Testis (tissue), 5 donors: Measurements from ENCODE around the gene TTC27. TPM values are rescaled to one million over a fixed set of nuclear protein-coding genes. Genes with fewer than 3 reads are reported as not detected.

Source experiments
- DNase-seq: peaks from one replicate; pipeline ENCODE4 v3.0.0-alpha.2; 2019
- H3K27ac ChIP-seq, 2 donors: fragments of 200-600 bp; sonication (generic); one replicate each; pipeline ENCODE4 v1.5.1; 2019
- H3K27me3 ChIP-seq: fragments of 200-600 bp; sonication (generic); one replicate; pipeline ENCODE4 v1.5.1; 2019
- H3K36me3 ChIP-seq: fragments of 200-600 bp; sonication (generic); one replicate; pipeline ENCODE4 v1.5.1; 2017; ENCODE audit warnings: low read depth; ENCODE audit errors: missing control alignments
- H3K4me1 ChIP-seq: fragments of 200-600 bp; sonication (generic); one replicate; pipeline ENCODE4 v1.5.1; 2019
- H3K4me3 ChIP-seq, 2 donors: fragments of 200-600 bp; sonication (generic); one replicate each; pipeline ENCODE4 v1.5.1; 2017 to 2019
- H3K9me3 ChIP-seq: fragments of 200-600 bp; sonication (generic); one replicate; pipeline ENCODE4 v1.5.1; 2017
- CTCF ChIP-seq, 3 experiments: fragments of 450-650 bp in 2 of 3; fragments of 200-600 bp in 1 of 3; sonication (generic) in 1 of 3; IDR thresholded peaks; one replicate each; pipeline ENCODE4 v1.5.1; 2016 to 2019; ENCODE audit warnings: antibody characterized with exemption in 3 of 3, mild to moderate bottlenecking in 2 of 3, moderate library complexity in 1 of 3
- POLR2A ChIP-seq: fragments of 450-650 bp; IDR thresholded peaks from one replicate; pipeline ENCODE4 v1.6.1; 2017; ENCODE audit warnings: antibody characterized with exemption, mild to moderate bottlenecking, moderate library complexity
- WGBS, 2 donors: methylation state at CpG; one replicate each; pipeline ENCODE4 v1.1.5; 2018; 5-methylcytosine and 5-hydroxymethylcytosine counted together
- intact Hi-C: fragments of 100-400 bp; cut with DNase I; formaldehyde crosslinking; loops from one replicate; pipeline ENCODE4 v1.15.1; 2023; ENCODE audit warnings: low total_unique reads
- long read RNA-seq, 2 donors: transcript quantifications; one replicate each; lab custom pipeline, GENCODE V29; 2026
- polyA plus RNA-seq: library from polyadenylated mRNA; stranded (reverse); fragments of 350-450 nt; fragmentation: Illumina TruSeq; extraction: RNeasy Lipid Tissue Mini Kit (QIAGEN cat#74804); gene quantifications from one replicate; pipeline ENCODE4 v1.2.3, GENCODE V29; 2014; ENCODE audit warnings: low read depth, low replicate concordance; ENCODE audit not compliant: insufficient read depth
- total RNA-seq, 2 donors: library from RNA; depleted of rRNA; stranded (reverse); fragments of >200 nt; gene quantifications; one replicate each; pipeline ENCODE4 v1.2.3, GENCODE V29; 2016

The TTC27 gene
- total RNA-seq (10 to 100 TPM; 21.6 to 32.9 TPM), polyA plus RNA-seq (26.7 TPM)
- long read RNA-seq, donor 1, transcript TTC27-201 (20 exons, 2,876 nt): major isoform, 5 of 5 reads
- long read RNA-seq, donor 1, partial matches to known transcripts: 0 of 5 reads
- long read RNA-seq, donor 1, other reads (novel, unspliced or antisense): 0 of 5 reads
- long read RNA-seq, donor 2, partial matches to known transcripts: 0 of 1 reads
- long read RNA-seq, donor 2, other reads (novel, unspliced or antisense): 0 of 1 reads

GRCh38 chr2:32627814-32628579, at the start of gene TTC27:
TTC27 (plus strand) TSS chr2:32628050; CDS start chr2:32628293, 243 bp downstream.
- Histone ChIP-seq H3K36me3 (no peaks in the 10 kb centered on the region), H3K4me3 (peak within 1 kb of the TSS; percentile 66 to 76), H3K27ac (peak within 1 kb of the TSS in 1 of 2 donors; percentile 51), H3K9me3 (no peaks in the 10 kb centered on the region), H3K27me3 (no peaks in the 10 kb centered on the region), H3K4me1 (peaks cover 6% of the 10 kb centered on the region)
- WGBS, 2 donors: 0 to 1% methylated on average over 39 of the region's 39 CpGs
- intact Hi-C loops: no loop called here
- peak in 1 of 3 experiments; percentile 13 for TF ChIP-seq CTCF (IDR thresholded peaks at IDR 0.05)
- TF ChIP-seq POLR2A: no peak
- peak; percentile 98 for DNase-seq

- no peak for DNase-seq
- WGBS, 2 donors: 74 to 84% methylated on average over 3 of the region's 3 CpGs
- TF ChIP-seq CTCF (IDR thresholded peaks at IDR 0.05): no peak
- TF ChIP-seq POLR2A: no peak
Measured at GRCh38 chr2:32591669-32592463, 36.0 kb upstream of the TTC27 start.

GRCh38 chr2:32594573-32594972, 33.3 kb upstream of the TTC27 start:
- Histone ChIP-seq H3K4me3 (no peak overlapping the region), H3K4me1 (no peaks in the 10 kb centered on the region), H3K9me3 (no peaks in the 10 kb centered on the region), H3K27ac (no peak overlapping the region), H3K36me3 (no peaks in the 10 kb centered on the region), H3K27me3 (no peaks in the 10 kb centered on the region)
- intact Hi-C loops: no loop called here
- no peak for DNase-seq
- TF ChIP-seq POLR2A: no peak
- TF ChIP-seq CTCF (IDR thresholded peaks at IDR 0.05): no peak
- 93 to 95% methylated on average over 3 of the region's 3 CpGs for WGBS, 2 donors

More at GRCh38 chr2:32591669-32592463, 36.0 kb upstream of the TTC27 start:
- Histone ChIP-seq H3K36me3 (no peaks in the 10 kb centered on the region), H3K4me3 (no peak overlapping the region), H3K4me1 (no peaks in the 10 kb centered on the region), H3K27me3 (no peaks in the 10 kb centered on the region), H3K27ac (no peak overlapping the region), H3K9me3 (no peaks in the 10 kb centered on the region)
- intact Hi-C loops: no loop called here

GRCh38 chr2:32611366-32611765, 16.5 kb upstream of the TTC27 start:
- no peaks in the 10 kb centered on the region for H3K4me1 ChIP-seq
- H3K27me3 ChIP-seq: no peaks in the 10 kb centered on the region
- no peak overlapping the region for H3K4me3 ChIP-seq
- 77 to 78% methylated on average over 2 of the region's 2 CpGs for WGBS, 2 donors
- intact Hi-C loops: no loop called here
- H3K36me3 ChIP-seq: no peaks in the 10 kb centered on the region
- H3K9me3 ChIP-seq: no peaks in the 10 kb centered on the region
- TF ChIP-seq POLR2A (no peak), CTCF (IDR thresholded peaks at IDR 0.05) (no peak)
- no peak overlapping the region for H3K27ac ChIP-seq
- DNase-seq: no peak
